Subcutaneous adipose tissue (tissue), 4 donors: Measurements from ENCODE around the gene NEK5. TPM values are rescaled to one million over a fixed set of nuclear protein-coding genes. Genes with fewer than 3 reads are reported as not detected.

Experiments used
- total RNA-seq, 4 donors: library from RNA; depleted of rRNA; stranded (reverse); fragments of >200 nt; gene quantifications; one replicate each; pipeline ENCODE4 v1.1.0, GENCODE V29; 2016
- TF ChIP-seq, protein P1 (sequence below): fragments of 450-650 bp; IDR thresholded peaks from one replicate; pipeline ENCODE4 v1.5.1; 2016; ENCODE audit warnings: low read depth, mild to moderate bottlenecking, control low read depth, antibody characterized with exemption, moderate library complexity

The NEK5 gene
- total RNA-seq, 4 donors from 2014 or later = 0.16 to 0.22 (median 0.17) TPM; not detected in 1

DNA sequence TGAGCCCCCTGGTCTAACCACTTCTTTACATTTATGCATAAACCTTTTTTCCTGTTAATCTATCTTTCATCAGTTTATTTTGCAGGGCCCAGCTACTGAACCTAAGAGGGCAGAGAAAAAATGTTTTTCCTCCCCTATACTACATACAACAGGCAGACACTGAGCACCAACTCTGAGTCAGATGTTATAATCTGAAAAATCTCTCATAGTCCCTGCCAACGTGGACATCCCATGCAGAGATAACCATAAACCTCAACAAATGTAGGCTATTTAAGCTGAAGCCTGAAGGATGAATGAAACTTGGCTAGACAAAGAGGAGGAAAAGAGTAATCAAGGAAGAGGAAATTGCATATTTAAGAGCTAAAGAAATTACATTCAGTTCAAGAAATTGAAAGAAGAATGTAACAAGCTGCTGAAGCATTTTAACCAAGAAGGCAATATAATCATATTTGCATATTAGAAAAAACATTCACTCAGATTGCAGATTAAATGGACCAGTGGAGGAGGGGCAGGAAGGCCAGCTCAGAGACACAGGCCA lies 27.9 kb upstream of the NEK5 start:
- TF ChIP-seq, protein P1, sequence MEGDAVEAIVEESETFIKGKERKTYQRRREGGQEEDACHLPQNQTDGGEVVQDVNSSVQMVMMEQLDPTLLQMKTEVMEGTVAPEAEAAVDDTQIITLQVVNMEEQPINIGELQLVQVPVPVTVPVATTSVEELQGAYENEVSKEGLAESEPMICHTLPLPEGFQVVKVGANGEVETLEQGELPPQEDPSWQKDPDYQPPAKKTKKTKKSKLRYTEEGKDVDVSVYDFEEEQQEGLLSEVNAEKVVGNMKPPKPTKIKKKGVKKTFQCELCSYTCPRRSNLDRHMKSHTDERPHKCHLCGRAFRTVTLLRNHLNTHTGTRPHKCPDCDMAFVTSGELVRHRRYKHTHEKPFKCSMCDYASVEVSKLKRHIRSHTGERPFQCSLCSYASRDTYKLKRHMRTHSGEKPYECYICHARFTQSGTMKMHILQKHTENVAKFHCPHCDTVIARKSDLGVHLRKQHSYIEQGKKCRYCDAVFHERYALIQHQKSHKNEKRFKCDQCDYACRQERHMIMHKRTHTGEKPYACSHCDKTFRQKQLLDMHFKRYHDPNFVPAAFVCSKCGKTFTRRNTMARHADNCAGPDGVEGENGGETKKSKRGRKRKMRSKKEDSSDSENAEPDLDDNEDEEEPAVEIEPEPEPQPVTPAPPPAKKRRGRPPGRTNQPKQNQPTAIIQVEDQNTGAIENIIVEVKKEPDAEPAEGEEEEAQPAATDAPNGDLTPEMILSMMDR = no peak

DNA sequence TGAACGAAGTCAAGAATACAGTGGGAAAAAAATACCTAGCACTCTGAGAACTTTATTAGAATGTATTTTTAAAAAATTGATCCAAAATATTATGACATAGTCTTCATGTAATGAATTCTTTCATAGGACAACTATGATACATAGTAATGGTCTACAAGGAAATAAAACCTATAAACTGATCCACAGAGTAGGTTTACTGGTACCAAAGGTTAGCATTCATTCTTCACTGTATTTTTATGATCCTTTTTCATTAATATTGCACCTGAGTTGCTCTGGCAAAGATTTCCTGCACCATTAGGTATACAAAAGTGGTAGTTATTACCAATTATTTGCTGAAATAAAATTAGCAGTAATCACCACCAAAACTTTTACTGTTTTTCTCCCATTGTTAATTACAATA lies 26.3 kb upstream of the NEK5 start:
- TF ChIP-seq, protein P1 = no peak

DNA sequence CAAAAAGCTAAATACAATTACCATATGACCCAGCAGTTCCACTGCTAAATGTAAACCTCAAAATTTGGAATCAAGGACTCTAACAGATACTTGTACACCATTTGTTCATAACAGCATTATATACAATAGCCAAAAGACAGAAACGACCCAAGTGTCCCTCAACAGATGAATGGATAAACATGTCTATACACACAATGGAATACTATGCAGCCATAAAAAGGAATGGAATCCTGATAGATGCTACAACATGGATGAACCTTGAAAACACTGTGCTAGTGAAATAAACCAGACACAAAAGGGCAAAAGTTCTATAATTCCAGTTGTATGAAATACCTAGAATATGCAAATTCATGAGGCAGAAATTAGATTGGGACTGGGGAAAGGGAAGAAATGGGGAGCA lies 18.4 kb upstream of the NEK5 start:
- TF ChIP-seq, protein P1 = no peak

DNA sequence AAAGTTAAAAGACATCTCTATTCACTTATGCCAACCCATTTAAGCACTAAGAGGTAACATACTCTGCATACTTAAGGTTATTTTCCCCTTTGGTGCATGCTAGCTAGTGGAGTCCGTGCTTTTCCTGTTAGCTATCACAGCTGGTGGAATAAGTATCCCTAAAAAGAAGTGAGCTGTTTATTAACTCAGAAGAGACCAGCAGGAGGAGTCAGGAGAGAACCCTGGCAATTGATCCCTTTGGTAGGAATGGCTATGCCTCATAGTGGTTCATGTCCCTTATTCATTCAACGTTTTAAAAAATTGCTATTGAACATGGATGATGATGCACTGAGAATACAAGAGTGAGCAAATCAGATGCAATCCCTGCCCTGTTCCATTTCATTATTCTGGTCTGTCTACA lies 12.4 kb upstream of the NEK5 start:
- TF ChIP-seq, protein P1 = no peak

DNA sequence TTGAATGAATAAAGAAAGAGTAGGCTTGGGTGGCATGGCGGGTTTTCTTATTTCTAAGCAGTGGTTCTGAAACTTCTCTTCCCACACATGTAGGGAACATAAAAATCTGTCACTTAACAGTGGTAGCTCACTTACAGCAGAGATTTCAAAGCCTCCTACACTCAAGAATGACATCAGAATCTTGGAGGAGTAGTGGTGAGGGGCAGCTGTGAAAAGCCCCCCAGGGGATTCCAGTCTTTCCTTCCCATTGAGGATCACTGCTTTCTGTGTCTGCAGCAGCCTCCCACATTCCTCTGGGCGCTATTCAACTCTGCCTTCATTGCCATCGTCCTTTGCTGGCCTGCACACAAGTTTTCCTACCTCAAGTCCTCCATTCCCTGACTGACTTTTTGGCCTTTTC lies 8.6 kb upstream of the NEK5 start:
- TF ChIP-seq, protein P1 = no peak

DNA sequence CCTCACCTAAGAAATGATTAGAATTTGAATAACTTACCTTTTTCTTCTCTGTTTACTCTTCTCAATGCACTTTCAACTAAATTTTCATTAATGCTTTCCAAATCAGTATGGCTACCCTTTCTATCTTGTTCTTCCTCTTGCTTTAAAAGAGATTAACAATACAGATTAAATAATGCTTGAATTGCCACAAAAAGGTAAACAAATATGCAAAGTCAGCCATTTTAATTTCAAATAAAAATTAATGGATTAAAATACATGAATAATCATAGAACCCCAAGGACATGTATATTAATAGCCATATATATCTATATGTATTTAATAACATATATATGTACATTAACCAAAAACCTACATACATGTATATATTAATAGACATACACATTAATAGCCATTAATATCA lies 7.9 kb upstream of the NEK5 start:
- TF ChIP-seq, protein P1 = no peak

DNA sequence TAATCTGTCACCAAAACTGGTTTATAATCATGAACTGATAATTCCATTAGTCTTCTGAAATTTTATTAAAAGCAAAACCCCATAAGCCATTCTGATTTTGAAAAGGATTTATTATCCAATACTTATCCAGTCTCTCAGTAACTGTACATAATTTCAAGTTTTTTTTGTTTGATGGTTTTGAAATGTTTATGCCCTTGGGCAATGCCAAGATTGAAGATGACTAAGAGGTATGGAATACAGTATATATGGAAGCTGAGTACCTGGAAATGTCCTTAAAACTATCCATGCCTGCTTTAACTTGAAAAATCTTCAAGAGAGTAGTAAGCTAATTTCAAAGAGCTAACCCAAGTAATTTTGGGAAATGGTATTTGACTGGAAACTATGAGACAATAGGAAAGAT lies 1.8 kb upstream of the NEK5 start:
- TF ChIP-seq, protein P1 = no peak
